Stimulated activated CD8-positive, alpha-beta memory T cell treated with anti-CD3 and anti-CD28 coated beads, Interleukin-2, amount 100 ng/mL, for 48 hours (primary cell): ENCODE results near the gene NDUFAB1.
"Not testable (repeated sequence)": the region's sequence is repeated elsewhere in the genome, so short reads cannot be mapped to it uniquely, and the experiment has no call there.

ENCODE experiments used
- DNase-seq, 2 donors: peaks; one replicate each; pipeline ENCODE4 v3.0.0-alpha.2; 2020; ENCODE audit warnings: low read depth in 2 of 2

NDUFAB1 gene

GRCh38 chr16:23595951-23596720, at the start of gene NDUFAB1:
TSS of gene NDUFAB1 (minus strand) at chr16:23596316. CDS start at chr16:23596290, 26 bp downstream.
- peak; percentile 88 to 89 for DNase-seq

- DNase-seq = no peak
These were observed 46.2 kb upstream of the NDUFAB1 start for GRCh38 chr16:23642246-23642774.

GRCh38 chr16:23640931-23641765, 45.0 kb upstream of the NDUFAB1 start, which contains the start of the genes DCTN5 and PALB2:
TSS of gene DCTN5 (plus strand) at chr16:23641466. CDS start at chr16:23641543, 77 bp downstream.
TSS of gene PALB2 (minus strand) at chr16:23641310. CDS start at chr16:23641157, 153 bp downstream.
- peak; percentile 80 to 86 for DNase-seq

GRCh38 chr16:23640615-23640930, 44.5 kb upstream of the NDUFAB1 start:
- DNase-seq = no peak

- DNase-seq = no peak
These were observed 39.8 kb upstream of the NDUFAB1 start for GRCh38 chr16:23635958-23636357.

- DNase-seq = no peak
These were observed 38.4 kb upstream of the NDUFAB1 start for GRCh38 chr16:23634461-23635036.

- DNase-seq = not testable (repeated sequence)
These were observed 35.8 kb upstream of the NDUFAB1 start for GRCh38 chr16:23631874-23632273.

GRCh38 chr16:23629516-23629915, 33.4 kb upstream of the NDUFAB1 start:
- DNase-seq = no peak

GRCh38 chr16:23624092-23624491, 28.0 kb upstream of the NDUFAB1 start:
- no peak for DNase-seq

GRCh38 chr16:23615805-23616204, 19.7 kb upstream of the NDUFAB1 start:
- DNase-seq = no peak

- no peak for DNase-seq
These were observed 15.8 kb upstream of the NDUFAB1 start for GRCh38 chr16:23611936-23612335.

GRCh38 chr16:23610905-23611304, 14.8 kb upstream of the NDUFAB1 start:
- not testable (repeated sequence) for DNase-seq

- DNase-seq = no peak
These were observed 13.8 kb upstream of the NDUFAB1 start for GRCh38 chr16:23609929-23610328.

- no peak for DNase-seq
These were observed 12.1 kb upstream of the NDUFAB1 start for GRCh38 chr16:23608194-23608593.

- DNase-seq = no peak
These were observed 11.6 kb upstream of the NDUFAB1 start for GRCh38 chr16:23607726-23608125.

GRCh38 chr16:23597003-23597756, 1.1 kb upstream of the NDUFAB1 start:
- DNase-seq = no peak

GRCh38 chr16:23595246-23595950, 718 bp downstream of the NDUFAB1 start:
- DNase-seq = no peak

GRCh38 chr16:23594186-23594585, 1.9 kb downstream of the NDUFAB1 start:
- DNase-seq = no peak

- no peak for DNase-seq
These were observed 5.9 kb downstream of the NDUFAB1 start for GRCh38 chr16:23590181-23590580.

- DNase-seq = no peak
These were observed 8.4 kb downstream of the NDUFAB1 start for GRCh38 chr16:23587726-23588125.
